OCI-M1 (cell line): ENCODE results near the gene DSG2.
"Not testable (repeated sequence)": the region's sequence is repeated elsewhere in the genome, so short reads cannot be mapped to it uniquely, and the experiment has no call there.

Source experiments
- DNase-seq: peaks from one replicate; lab custom pipeline; 2025; lab: John Stamatoyannopoulos, UW

Gene DSG2

DNA sequence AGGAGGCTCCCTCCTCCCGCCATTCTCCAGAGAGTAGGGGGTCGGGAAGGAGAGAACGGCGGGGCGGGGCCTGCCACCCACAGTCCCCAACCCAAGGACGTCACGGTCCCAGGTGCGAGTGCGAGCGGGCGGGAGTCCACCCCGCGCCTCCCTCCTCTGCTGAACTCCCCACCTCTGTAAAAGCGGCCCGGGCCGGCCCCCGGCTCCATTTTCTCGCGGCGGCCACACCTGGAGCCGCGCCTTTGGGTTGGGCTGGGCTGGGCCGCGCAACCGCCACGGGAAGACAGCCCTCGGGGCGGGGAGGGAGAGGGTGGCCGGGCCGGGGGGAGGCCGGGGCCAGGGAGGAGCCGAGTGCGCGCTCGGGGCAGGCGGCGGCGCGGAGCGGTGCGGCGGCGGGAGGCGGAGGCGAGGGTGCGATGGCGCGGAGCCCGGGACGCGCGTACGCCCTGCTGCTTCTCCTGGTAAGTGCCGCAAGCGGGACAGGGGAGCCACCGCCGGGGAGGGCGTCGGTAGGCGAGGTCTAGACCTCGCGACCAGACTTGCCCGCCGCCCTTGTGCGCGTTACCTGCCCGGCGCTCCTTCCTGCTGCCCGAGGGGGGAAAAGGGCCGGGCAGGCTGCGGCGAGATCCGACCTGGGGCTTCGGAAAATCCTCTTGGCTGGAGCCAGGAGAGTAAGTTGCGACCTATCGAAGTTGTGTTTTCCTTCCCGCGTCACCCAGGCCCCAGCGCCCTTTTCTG is at the start of gene DSG2:
DSG2 (plus strand) TSS at position 342 of the 738 bp plus-strand sequence; CDS start at position 417, 75 bp downstream.
- DNase-seq, result no peak

DNA sequence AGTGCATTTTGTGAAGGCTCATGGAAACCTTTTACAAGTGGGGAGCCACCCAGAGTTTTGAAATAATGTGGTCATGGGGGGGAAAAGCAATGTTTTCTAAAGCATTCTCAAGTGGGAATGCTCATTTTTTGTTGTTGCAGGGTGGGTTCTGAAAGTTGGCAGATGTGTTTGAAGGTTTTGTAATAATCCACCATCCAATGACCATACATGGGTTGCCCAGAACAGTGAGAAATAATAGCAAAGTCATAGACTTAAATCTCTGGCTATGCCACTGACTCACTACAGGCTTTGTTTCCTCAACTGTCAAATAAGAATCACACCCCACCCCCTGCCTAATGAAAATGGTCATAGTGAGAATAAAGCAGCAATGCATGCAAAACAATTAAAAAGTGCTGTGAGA is 47.6 kb upstream of the DSG2 start:
- DNase-seq, result no peak

DNA sequence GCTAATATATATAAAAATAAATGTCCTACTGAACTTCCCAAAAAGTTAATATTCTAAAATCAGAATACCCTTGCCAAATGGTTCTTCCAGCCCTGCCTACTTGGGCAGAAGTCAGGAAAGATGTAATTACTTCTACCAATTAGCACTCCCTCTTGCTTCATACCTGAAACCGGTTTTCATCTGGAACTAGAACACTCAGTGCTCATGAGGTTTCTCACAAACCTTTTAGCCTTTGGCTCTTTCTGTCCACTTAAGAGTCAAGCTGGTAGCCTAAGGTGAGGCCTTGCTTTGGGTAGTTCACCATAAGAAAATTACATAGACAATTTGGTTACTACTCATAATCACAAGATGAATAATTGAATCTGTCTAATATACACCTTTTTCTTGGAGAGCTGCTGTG is 46.4 kb upstream of the DSG2 start:
- no peak for DNase-seq

DNA sequence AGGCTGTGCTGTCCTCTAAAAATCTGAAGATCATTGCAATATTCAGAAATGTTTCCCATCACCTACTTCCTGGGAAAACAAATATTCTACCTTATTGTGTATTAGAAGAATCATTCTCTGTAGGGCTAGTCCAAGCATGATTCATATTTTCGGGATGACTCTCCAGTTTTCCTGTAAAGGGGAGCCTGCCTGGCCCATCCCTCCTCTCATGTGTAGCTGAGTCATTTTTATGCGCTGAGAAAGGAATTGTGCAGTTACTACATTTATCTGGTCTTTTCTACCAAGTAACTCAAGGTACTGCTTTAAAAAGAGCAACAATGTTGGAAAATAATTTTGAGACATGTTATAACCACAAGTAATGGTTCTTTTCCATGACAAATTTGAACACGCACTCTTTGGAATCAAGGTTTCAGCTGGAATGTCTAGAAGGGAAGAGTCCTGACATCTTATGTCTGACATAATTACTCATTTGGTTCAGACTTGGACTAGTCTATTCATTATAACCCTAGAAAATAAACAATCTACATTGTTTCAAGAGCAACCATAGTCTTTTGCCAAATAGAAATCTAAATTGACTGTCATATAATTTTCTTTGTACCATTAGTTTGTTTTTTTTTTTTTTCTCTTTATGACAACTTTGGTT is 43.8 kb upstream of the DSG2 start:
- DNase-seq, result no peak

DNA sequence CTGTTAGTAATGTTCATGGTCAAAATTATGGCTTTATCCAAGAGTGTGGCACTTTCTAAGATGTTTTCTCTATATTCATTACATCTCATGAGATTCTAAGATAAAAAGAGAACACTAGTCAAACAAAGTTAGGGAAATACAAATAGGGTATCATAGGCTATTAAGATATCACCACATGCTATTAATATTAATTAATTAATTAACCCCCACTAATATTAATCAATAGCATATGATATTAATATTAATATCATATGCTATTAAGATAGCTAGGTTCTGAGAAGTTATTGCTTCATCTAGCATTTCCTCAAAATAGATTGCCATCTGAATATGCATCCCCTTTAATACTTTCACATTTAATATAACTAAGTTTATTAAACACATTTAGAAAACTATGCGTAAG is 28.3 kb upstream of the DSG2 start:
- DNase-seq, result no peak

DNA sequence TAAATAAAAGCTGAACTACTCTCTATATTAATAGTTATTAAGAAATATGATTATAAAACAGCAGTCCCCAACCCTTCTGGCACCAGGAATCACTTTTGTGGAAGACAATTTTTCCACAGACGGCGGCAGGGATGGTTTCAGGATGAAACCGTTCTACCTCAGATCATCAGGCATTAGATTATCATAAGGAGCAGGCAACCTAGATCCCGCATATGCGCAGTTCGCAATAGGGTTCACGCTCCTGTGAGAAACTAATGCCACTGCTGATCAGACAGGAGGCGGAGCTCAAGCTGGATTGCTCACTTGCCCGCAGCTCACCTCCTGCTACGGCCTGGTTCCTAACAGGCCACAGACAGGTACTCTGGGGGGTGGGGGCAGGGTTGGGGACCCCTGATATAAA is 19.3 kb upstream of the DSG2 start:
- no peak for DNase-seq

DNA sequence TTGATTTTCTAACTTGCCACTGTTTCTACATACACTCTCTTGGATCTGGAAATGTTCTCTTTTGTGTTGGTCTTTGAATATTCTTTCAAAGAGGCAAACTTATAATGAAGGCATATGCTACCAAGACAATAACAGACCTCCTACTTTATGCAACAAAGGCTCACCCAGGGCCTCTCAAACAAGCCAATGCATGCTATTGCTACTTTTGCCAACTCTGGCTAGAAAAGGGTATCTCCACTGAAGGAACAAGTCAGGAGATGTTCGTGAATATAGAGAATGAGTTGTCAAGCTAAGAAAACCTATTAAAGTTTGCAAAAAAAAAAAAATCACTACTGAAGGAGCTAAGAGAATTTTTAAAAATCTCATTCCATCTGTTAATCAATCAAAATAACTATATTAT is 15.9 kb upstream of the DSG2 start:
- DNase-seq, result no peak

DNA sequence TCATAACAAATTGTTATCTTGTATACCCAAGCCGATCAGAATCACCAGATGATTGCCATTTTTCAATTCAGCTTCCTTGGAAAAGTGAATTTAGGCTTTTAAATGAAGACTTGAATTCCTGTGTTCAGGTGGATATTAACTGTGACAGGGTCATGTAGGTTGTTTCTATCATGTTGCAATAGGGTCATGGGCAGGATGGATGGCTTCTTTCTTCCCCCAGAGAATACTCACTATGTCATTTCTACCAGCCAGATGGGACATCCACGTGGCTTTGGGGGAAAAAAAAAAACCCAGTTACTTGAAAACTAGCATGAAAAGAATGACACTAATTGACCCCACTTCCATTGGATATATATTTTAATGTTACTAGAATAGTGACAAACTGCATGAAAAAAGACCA is 14.6 kb upstream of the DSG2 start:
- DNase-seq, result no peak

DNA sequence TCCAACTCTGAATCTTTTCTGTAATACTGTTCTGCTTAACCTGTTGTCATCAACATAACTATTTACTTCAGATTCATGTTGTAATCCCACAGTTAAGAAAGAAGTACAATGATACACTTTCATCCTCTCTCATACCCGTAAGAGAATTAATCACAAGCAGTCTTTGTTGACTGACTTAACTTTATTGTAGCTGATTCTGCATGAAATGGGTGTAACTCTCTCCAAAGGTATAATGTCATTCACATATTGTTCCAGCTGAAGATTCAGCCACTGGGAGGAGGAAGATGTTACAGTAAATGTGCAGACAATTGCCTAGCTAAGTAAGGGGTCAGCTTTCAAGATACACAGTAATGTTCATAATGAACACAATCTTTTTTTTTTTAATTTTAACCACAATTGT is 13.5 kb upstream of the DSG2 start:
- DNase-seq, result no peak

DNA sequence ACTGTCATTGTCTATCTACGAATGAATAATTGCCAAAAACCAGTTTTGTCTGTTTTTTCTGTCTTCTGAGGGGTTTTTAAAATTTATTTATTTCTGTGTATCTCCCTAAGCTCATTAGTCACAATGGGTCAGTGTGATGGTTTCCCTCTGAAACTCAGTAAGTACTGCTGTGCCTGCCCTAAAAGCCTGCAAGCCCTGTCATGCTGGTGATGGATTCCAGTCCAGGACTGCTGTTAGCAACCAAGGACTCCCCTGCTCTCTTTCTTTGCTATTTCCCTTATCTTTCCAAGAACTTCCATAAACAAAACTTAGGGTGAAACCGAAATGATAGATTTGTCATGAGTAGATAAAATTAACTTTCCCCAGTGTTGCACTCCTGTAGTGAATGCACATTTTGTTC is 11.8 kb upstream of the DSG2 start:
- no peak for DNase-seq

DNA sequence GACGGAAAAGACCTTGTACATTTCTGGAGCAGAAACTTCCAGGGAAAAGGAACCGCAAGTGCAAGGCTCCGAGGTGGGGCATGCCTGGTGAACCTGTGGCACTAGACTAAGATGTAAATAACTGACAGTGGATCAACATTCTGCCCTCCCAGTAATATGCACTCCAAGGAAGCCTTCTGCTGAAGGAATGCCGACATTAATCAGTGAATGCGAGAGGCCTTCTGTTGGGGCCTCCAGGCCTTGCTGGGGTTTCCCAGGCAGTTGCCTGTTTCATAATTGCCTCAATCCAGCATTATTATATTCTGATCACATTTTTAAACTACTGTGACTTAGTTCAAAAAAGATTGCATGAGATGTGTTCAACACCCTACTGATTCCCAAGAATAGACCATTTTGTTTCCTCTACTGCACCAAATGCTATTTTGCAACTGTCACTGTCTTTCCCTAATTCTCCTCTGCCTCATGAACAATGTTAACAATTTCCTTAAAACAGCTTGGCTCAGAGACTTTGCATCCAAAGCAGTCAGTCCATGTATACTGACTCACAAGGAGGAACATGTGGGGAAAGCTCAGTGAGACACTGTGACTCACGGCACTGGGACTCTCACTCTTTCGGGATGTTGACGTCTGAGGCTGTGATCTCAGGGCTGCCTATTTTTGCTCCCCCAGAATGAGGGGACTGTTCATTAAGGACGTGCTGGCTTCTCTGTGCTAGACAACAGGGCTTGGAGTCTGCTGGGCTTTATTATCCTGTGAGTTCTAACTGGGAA is 10.5 kb upstream of the DSG2 start:
- no peak for DNase-seq

DNA sequence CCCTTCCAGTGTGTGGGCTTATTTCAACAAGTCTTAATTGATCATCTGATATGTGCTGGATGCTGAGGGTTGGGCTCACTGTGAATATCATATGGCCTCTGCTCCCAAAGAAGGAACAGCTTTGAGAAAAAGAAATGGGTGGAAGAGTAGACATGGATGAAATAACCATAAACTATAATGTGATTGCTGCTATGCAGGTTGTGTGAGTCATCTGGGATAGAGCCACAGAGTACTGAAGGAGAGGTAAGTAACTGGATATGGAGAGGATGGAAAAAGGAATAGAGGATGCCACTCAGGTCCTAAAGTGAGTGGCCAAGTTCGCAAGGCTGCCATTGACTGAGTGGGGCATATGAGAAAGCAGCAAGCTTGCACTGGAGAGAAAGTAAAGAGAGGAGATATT is 8.7 kb upstream of the DSG2 start:
- DNase-seq, result no peak

DNA sequence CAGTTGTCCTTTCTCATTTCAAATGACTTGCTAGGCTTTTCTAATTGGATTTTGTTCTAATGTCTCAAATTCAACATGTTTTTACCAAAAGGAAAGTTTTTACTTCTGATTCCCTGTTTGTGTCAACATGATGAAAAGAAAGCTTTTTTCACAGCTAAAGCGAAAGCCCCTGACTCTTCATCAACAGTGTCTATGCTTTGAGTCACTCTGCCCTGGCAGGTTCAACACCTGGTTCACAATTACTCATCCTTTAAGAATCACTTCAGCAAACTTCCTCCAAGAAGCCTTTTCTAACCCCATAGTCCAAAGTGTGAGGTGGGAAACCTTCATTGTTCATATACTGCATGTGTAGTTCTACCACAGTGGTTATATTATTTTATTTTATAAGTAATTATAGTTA is 7.6 kb upstream of the DSG2 start:
- DNase-seq, result no peak

DNA sequence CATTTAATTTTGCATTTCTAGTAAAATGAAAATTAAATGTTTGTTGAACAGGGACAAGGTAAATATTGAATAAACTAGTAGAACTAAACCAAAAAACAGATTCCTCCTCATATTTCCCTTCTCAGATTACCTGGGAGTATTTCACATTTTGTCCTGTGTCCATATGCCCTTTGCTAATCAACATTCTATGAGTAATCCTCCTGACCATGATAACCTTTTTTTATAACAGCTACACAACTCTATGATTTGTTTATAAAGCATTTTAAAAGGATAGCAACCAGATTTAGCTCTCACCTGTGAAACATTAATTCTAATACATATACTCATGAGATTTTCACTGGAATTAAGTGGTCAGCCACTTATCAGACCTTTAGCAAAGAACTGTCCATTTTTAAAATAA is 7.1 kb upstream of the DSG2 start:
- DNase-seq, result no peak

DNA sequence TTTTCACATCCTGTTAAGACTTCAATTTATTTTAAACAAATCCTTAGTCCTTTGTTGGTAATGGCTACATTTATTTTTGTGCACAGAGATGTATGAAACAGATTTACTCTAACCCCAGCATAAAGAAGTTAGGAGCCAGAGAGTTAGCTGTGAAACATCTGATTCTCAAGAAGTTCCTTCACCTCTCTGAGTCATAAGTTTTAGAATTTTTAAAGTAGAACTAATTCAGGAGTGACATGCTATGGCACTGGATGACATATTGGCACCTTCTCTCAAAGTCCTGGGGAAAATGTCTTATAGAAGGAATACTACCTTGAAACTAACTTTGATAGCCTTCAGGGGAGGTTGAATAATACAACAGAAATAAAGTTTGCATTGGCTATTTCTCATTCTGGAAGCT is 6.4 kb upstream of the DSG2 start:
- no peak for DNase-seq

DNA sequence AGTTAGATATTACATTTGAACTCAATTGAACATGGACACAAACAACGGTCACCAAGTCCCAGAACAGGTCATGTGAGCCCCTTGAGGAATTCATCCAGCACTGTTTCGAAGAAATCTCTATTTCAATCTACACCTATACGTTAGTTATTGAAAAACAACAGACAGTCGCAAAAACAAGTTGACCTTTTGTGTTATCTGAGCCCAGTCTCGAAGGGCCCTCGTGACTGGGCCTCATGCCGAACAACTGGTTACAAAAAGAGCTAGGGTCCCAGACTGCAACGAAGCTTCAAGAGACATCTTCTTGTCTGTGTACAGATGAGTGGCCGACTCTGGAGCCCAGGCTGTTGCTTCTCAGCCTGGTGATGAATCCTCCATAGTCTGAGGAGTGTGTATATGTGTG is 5.3 kb upstream of the DSG2 start:
- no peak for DNase-seq

DNA sequence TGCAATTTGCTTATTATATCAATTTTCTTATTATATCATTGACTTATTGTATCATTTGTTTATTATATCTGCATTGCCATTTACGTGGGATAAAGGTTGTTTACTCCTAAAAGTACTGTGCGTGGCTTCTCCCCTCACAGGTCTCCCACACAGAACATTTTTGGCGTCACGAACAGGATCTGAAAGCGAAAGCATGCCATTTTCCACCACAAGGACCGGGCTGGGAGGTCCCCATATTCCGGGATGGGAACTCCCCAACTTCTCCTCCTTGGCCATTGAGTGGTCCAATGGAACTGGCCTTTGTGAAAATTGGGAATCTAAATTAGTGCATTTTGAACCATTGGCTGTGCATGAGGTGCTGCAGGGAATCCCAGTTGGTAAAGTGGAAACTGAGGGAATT is 4.8 kb upstream of the DSG2 start:
- DNase-seq, result no peak

DNA sequence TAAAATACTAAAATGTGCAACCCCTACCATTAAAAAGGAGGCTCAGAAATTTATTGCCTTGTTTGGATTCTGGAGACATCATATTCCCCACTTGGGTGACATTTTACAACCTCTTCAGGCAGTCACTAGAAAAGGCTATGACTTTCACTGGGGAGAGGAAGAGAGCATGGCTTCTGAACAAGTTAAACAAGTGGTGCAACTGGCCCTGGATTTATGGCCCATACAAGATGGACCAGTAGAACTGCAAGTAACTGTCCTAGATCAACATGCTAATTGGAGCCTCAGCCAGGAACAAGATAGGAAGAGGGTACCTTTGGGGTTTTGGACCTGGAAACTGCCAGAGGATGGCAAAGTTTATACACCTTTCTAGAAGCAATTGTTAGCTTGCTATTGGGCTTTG is 4.0 kb upstream of the DSG2 start:
- DNase-seq, result no peak

DNA sequence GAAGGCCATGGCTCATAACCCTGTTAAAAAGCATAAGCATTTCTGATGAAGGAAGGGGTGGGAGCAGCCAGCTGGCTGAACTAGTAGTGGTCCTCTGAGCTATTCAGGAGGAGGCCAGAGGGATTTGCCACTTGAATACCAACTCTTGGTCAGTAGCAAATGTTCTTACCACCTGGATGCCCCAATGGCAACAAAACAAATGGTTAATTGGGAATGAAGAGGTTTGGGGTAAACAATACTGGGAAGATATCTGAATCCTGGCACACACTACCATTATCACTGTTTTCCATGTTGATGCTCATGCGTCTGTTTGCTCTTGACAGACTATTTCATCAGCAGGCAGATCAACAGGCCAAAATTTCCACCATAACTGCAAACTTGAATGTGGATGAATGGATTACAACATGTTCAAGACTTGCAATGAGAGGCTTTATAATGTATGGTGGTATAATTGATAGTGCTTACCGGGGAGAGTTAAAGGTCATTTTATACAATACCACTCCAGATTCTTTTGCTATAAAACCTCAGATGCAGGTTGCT is 3.2 kb upstream of the DSG2 start:
- not testable (repeated sequence) for DNase-seq

DNA sequence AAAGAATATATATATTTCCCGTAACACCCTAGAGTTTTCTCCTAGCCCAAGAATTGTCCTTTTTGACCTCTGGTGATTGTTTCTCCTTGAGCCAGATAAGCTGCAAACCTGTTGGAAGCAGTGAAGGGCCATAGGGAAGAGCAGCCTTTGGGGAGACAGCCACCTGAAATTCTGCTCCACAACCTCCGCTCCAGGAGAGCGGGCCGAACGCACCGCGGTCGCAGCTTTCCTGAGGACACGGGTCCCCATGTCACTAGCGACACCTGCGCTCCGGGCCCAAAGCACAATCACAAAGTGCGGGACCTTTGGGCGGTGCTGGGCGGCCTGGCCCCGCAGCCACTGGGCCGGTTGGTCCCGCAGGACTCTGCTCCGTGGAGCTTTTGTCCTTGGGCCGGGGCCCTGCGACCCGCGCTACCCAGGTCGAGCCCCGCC is 557 bp upstream of the DSG2 start:
- no peak for DNase-seq

DNA sequence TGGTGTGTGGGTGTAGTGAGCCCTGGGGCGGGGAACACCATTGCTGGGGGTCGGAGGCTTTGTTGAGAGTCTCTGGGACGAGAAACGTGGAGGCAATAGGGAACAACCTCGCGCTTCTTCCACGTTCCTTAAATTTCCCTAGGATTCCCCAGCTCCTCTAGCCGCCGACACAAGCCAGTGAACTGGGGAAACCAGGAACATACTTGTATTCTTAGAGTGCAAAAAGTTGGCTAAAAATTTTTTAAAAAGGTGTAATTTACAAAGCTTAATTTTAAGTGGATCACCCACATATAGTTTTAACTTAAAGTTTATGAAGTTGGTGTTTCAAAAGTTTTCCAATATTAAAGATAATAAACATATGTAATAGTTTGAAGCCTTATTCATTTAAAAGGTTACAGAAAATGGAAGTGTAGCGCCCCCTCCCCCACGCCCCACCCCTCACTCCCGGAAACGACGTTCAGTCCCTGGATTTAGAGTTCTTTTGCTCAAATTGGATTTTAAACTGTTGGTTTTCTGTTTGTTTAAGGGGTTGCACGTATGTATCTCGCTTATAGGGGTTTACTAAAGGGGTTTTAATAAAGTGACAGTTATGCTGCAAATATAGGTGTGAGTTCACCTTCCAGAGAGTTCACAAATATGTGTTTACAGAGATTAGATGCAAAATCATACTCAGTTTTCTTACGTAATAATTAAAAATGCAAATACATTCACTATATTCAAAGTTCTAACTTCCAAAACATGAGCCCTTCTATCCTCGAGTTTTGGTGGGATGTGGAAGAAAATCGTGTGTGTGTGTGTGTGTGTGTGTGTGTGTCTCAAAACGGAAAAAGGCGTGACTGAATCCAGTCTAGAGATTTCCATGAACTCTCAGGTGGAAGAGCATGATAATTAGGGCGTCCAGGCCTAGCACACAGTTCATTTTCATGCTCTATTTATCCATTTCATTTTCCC is 872 bp downstream of the DSG2 start:
- DNase-seq, result no peak
